Fibroblast of peridontal ligament (primary cell): ENCODE data around the gene MRPL49.
"Not testable (repeated sequence)": the region's sequence is repeated elsewhere in the genome, so short reads cannot be mapped to it uniquely, and the experiment has no call there.

Source experiments
- DNase-seq: peaks from one replicate; pipeline ENCODE4 v3.0.0-alpha.2; 2010; ENCODE audit errors: extremely low read depth

The MRPL49 gene

GRCh38 chr11:65117206-65118096 is 4.7 kb upstream of the MRPL49 start, which contains the start of gene ZNHIT2:
ZNHIT2 (minus strand) TSS chr11:65117701; CDS start chr11:65117653, 48 bp downstream.
- DNase-seq = peak; percentile 98

- DNase-seq = no peak
Observed at GRCh38 chr11:65118097-65118837, 3.9 kb upstream of the MRPL49 start.

- DNase-seq = not testable (repeated sequence)
Observed at GRCh38 chr11:65118891-65119669, 3.0 kb upstream of the MRPL49 start.

GRCh38 chr11:65119670-65119995 is 2.5 kb upstream of the MRPL49 start:
- no peak for DNase-seq

GRCh38 chr11:65120831-65121230 is 1.3 kb upstream of the MRPL49 start:
- no peak for DNase-seq

GRCh38 chr11:65121447-65121864 is 665 bp upstream of the MRPL49 start:
- DNase-seq = no peak

GRCh38 chr11:65124480-65125196 is 2.5 kb downstream of the MRPL49 start:
- no peak for DNase-seq

- DNase-seq = no peak
Observed at GRCh38 chr11:65125197-65126056, 3.3 kb downstream of the MRPL49 start.

- no peak for DNase-seq
Observed at GRCh38 chr11:65126624-65127274, 4.6 kb downstream of the MRPL49 start.

GRCh38 chr11:65127473-65128181 is 5.5 kb downstream of the MRPL49 start:
- DNase-seq = no peak

GRCh38 chr11:65128182-65129145 is 6.3 kb downstream of the MRPL49 start:
- DNase-seq = no peak

GRCh38 chr11:65129649-65130441 is 7.7 kb downstream of the MRPL49 start:
- no peak for DNase-seq

GRCh38 chr11:65130631-65131416 is 8.7 kb downstream of the MRPL49 start:
- DNase-seq = no peak

- no peak for DNase-seq
Observed at GRCh38 chr11:65131417-65131776, 9.3 kb downstream of the MRPL49 start.

- no peak for DNase-seq
Observed at GRCh38 chr11:65131895-65132237, 9.7 kb downstream of the MRPL49 start.

GRCh38 chr11:65132238-65132987 is 10.3 kb downstream of the MRPL49 start:
- DNase-seq = no peak
